GM23248 (cell line): ENCODE results near the gene OR4D11.
"Not testable (repeated sequence)": the region's sequence is repeated elsewhere in the genome, so short reads cannot be mapped to it uniquely, and the experiment has no call there.

Experiments
- EZH2 ChIP-seq: fragments of 200-600 bp; sonication (generic); IDR thresholded peaks from 2 replicates; pipeline ENCODE4 v1.6.1; 2018; ENCODE audit warnings: antibody characterized with exemption, mild to moderate bottlenecking; ENCODE audit not compliant: insufficient read depth, poor library complexity, severe bottlenecking
- EZH2phosphoT487 ChIP-seq: fragments of 200-600 bp; sonication (generic); IDR thresholded peaks from 2 replicates; pipeline ENCODE4 v1.6.1; 2018; ENCODE audit warnings: antibody characterized with exemption, moderate library complexity, mild to moderate bottlenecking, low read depth; ENCODE audit not compliant: insufficient read depth

DNA sequence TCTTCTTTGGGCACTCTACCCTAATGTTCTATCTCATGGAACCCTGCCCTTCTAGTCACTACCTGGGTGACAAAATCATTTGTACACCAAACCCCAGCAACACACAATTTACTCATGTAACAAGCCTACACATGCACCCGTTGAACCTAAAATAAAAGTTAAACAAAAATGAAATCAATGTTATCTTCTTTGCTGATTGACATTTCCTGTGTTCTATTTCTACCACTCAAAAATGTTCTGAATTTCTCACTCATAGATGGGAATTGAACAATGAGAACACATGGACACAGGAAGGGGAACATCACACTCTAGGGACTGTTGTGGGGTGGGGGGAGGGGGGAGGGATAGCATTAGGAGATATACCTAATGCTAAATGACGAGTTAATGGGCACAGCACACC lies 16.8 kb downstream of the OR4D11 start:
- not testable (repeated sequence) for TF ChIP-seq EZH2phosphoT487, EZH2
